Hematopoietic multipotent progenitor cell treated with erythropoietin and hydrocortisone succinate and interleukin-3 and kit ligand, for 8 days (in vitro differentiated cells): Measurements from ENCODE around the gene SEMA6D.
"Not testable (repeated sequence)": the region's sequence is repeated elsewhere in the genome, so short reads cannot be mapped to it uniquely, and the experiment has no call there.

ENCODE experiments used
- DNase-seq: peaks from one replicate; pipeline ENCODE4 v3.0.0-alpha.2; 2015

Gene SEMA6D

GRCh38 chr15:47718497-47719437, 1.5 kb downstream of the SEMA6D start:
- no peak for DNase-seq

GRCh38 chr15:47719730-47720129, 2.4 kb downstream of the SEMA6D start:
- no peak for DNase-seq

GRCh38 chr15:47720555-47720954, 3.2 kb downstream of the SEMA6D start:
- no peak for DNase-seq

GRCh38 chr15:47721676-47722075, 4.4 kb downstream of the SEMA6D start:
- no peak for DNase-seq

- DNase-seq, result no peak
These were observed 7.0 kb downstream of the SEMA6D start for GRCh38 chr15:47724346-47724745.

- no peak for DNase-seq
These were observed 7.7 kb downstream of the SEMA6D start for GRCh38 chr15:47725051-47725450.

GRCh38 chr15:47725906-47726305, 8.6 kb downstream of the SEMA6D start:
- DNase-seq, result no peak

- DNase-seq, result no peak
These were observed 9.1 kb downstream of the SEMA6D start for GRCh38 chr15:47726399-47726823.

GRCh38 chr15:47727137-47727536, 9.8 kb downstream of the SEMA6D start:
- DNase-seq, result no peak

- no peak for DNase-seq
These were observed 10.4 kb downstream of the SEMA6D start for GRCh38 chr15:47727676-47728075.

GRCh38 chr15:47728426-47728825, 11.1 kb downstream of the SEMA6D start:
- no peak for DNase-seq

GRCh38 chr15:47728886-47729285, 11.6 kb downstream of the SEMA6D start:
- DNase-seq, result no peak

GRCh38 chr15:47731230-47731629, 13.9 kb downstream of the SEMA6D start:
- no peak for DNase-seq

GRCh38 chr15:47732248-47732647, 14.9 kb downstream of the SEMA6D start:
- no peak for DNase-seq

GRCh38 chr15:47733085-47733484, 15.8 kb downstream of the SEMA6D start:
- no peak for DNase-seq

GRCh38 chr15:47736143-47736786, 19.0 kb downstream of the SEMA6D start:
- DNase-seq, result no peak

- DNase-seq, result no peak
These were observed 20.2 kb downstream of the SEMA6D start for GRCh38 chr15:47737477-47737876.

- not testable (repeated sequence) for DNase-seq
These were observed 21.0 kb downstream of the SEMA6D start for GRCh38 chr15:47738144-47738825.

- no peak for DNase-seq
These were observed 23.8 kb downstream of the SEMA6D start for GRCh38 chr15:47741082-47741481.

GRCh38 chr15:47741907-47742306, 24.6 kb downstream of the SEMA6D start:
- no peak for DNase-seq

GRCh38 chr15:47742334-47742733, 25.0 kb downstream of the SEMA6D start:
- no peak for DNase-seq

- no peak for DNase-seq
These were observed 25.4 kb downstream of the SEMA6D start for GRCh38 chr15:47742742-47743141.

- no peak for DNase-seq
These were observed 26.1 kb downstream of the SEMA6D start for GRCh38 chr15:47743385-47743784.

GRCh38 chr15:47743886-47744285, 26.6 kb downstream of the SEMA6D start:
- DNase-seq, result no peak
